H1 (cell line): ENCODE data around the gene TSPAN1. TPM values are rescaled to one million over a fixed set of nuclear protein-coding genes. Genes with fewer than 3 reads are reported as not detected.

ENCODE experiments used
- CTCF ChIA-PET: fragments of 300-600 bp; sonication (Branson Sonifier 250); formaldehyde crosslinking; loops from one replicate; lab custom pipeline; 2021; ENCODE audit not compliant: partially characterized antibody; lab: Charles Lee
- POLR2A ChIA-PET: fragments of 300-600 bp; sonication (Branson Sonifier 250); formaldehyde crosslinking; loops from one replicate; lab custom pipeline; 2021; ENCODE audit warnings: inconsistent platforms; ENCODE audit not compliant: partially characterized antibody; lab: Charles Lee
- DNase-seq, 2 experiments: peaks; one replicate each; pipeline versions ENCODE4 v3.0.0 to v3.0.0-alpha.2; 2010 to 2022; ENCODE audit warnings: low spot score in 2 of 2, low read depth in 1 of 2, mixed read lengths in 1 of 2
- FAIRE-seq: peaks from 2 replicates; lab custom pipeline; 2011; peaks lifted over from hg19 to GRCh38; lab: Jason Lieb, UNC
- H2AFZ ChIP-seq: 2 replicates; pipeline ENCODE4 v1.8.1; 2012; ENCODE audit warnings: low read length, inconsistent platforms
- H2AK5ac ChIP-seq: 2 replicates; pipeline ENCODE4 v1.6.1; 2013; ENCODE audit warnings: low read depth, low read length
- H2BK120ac ChIP-seq: replicated peaks from 2 replicates; pipeline ENCODE3; 2013; ENCODE audit warnings: low read depth, low read length, inconsistent platforms
- H2BK12ac ChIP-seq: 2 replicates; pipeline ENCODE4 v1.6.1; 2013; ENCODE audit warnings: low read depth, low read length
- H2BK15ac ChIP-seq: 2 replicates; pipeline ENCODE4 v1.6.1; 2013; ENCODE audit warnings: low read length
- H2BK20ac ChIP-seq: 2 replicates; pipeline ENCODE4 v1.6.1; 2013; ENCODE audit warnings: low read length
- H2BK5ac ChIP-seq: 2 replicates; pipeline ENCODE4 v1.6.1; 2013; ENCODE audit warnings: low read depth, low read length
- H3K14ac ChIP-seq: 2 replicates; pipeline ENCODE4 v1.6.1; 2013; ENCODE audit warnings: inconsistent platforms; ENCODE audit not compliant: insufficient read length
- H3K18ac ChIP-seq: 2 replicates; pipeline ENCODE4 v1.6.1; 2013; ENCODE audit warnings: low read length; ENCODE audit errors: extremely low read depth
- H3K23ac ChIP-seq: 2 replicates; pipeline ENCODE4 v1.6.1; 2013; ENCODE audit warnings: inconsistent platforms; ENCODE audit not compliant: insufficient read length
- H3K23me2 ChIP-seq: 2 replicates; pipeline ENCODE4 v1.6.1; 2013; ENCODE audit warnings: low read depth, low read length
- H3K27ac ChIP-seq: 2 replicates; pipeline ENCODE4 v1.6.1; 2011; ENCODE audit warnings: low read depth, low read length, inconsistent platforms
- H3K27me3 ChIP-seq, 4 experiments: replicated peaks in 1 of 4; 1 replicate in 1 of 4; 2 replicates in 3 of 4; pipeline versions ENCODE4 v1.6.1 to v1.8.1; 2011 to 2013; ENCODE audit warnings: low read length in 3 of 4, mild to moderate bottlenecking in 3 of 4, inconsistent platforms in 2 of 4, mixed read lengths in 2 of 4, moderate library complexity in 1 of 4; ENCODE audit not compliant: control insufficient read depth in 3 of 4, insufficient read depth in 3 of 4; ENCODE audit errors: extremely low read depth in 1 of 4
- H3K36me3 ChIP-seq, 4 experiments: 2 replicates each; pipeline versions ENCODE4 v1.6.1 to v1.8.1; 2011 to 2013; ENCODE audit warnings: mild to moderate bottlenecking in 4 of 4, low read length in 3 of 4, moderate library complexity in 2 of 4, control low read depth in 1 of 4, inconsistent platforms in 1 of 4; ENCODE audit not compliant: insufficient read depth in 4 of 4, control insufficient read depth in 2 of 4
- H3K4ac ChIP-seq: replicated peaks from 2 replicates; pipeline ENCODE3; 2013; ENCODE audit warnings: low read length, low read depth, mixed read lengths, inconsistent platforms; ENCODE audit not compliant: insufficient read length
- H3K4me1 ChIP-seq, 4 experiments: replicated peaks in 1 of 4; 1 replicate in 1 of 4; 2 replicates in 3 of 4; pipeline versions ENCODE4 v1.6.1 to v1.8.1; 2011 to 2013; ENCODE audit warnings: low read length in 3 of 4, inconsistent platforms in 2 of 4, mixed read lengths in 1 of 4; ENCODE audit not compliant: insufficient read depth in 4 of 4, control insufficient read depth in 3 of 4
- H3K4me2 ChIP-seq, 2 experiments: 2 replicates each; pipeline versions ENCODE4 v1.6.1 to v1.8.1; 2011 to 2013; ENCODE audit warnings: low read depth in 2 of 2, low read length in 2 of 2, control low read depth in 1 of 2, inconsistent platforms in 1 of 2, mild to moderate bottlenecking in 1 of 2; ENCODE audit not compliant: insufficient read depth in 1 of 2
- H3K4me3 ChIP-seq, 4 experiments: fragments of 200-600, 300-600 bp in 1 of 4; sonication (generic), shearing (Covaris generic), sonication (Bioruptor Twin) in 1 of 4; 2 replicates each; pipeline versions ENCODE4 v1.5.1 to v1.8.1; 2011 to 2016; ENCODE audit warnings: low read length in 4 of 4, low read depth in 3 of 4, control low read depth in 2 of 4, inconsistent platforms in 2 of 4, mild to moderate bottlenecking in 2 of 4, mixed read lengths in 1 of 4, moderate library complexity in 1 of 4; ENCODE audit not compliant: insufficient read depth in 2 of 4; ENCODE audit errors: extremely low read depth in 1 of 4
- H3K56ac ChIP-seq: replicated peaks from 2 replicates; pipeline ENCODE3; 2013; ENCODE audit warnings: low read depth, mild to moderate bottlenecking, mixed read lengths, low read length, inconsistent platforms; ENCODE audit not compliant: insufficient read length
- H3K79me1 ChIP-seq: 2 replicates; pipeline ENCODE4 v1.6.1; 2013; ENCODE audit warnings: low read depth, low read length, control low read depth
- H3K79me2 ChIP-seq, 2 experiments: 2 replicates each; pipeline versions ENCODE4 v1.6.1 to v1.8.1; 2012 to 2013; ENCODE audit warnings: low read length in 2 of 2, mild to moderate bottlenecking in 2 of 2, inconsistent platforms in 1 of 2; ENCODE audit not compliant: insufficient read depth in 2 of 2, control insufficient read depth in 1 of 2
- H3K9ac ChIP-seq, 4 experiments: replicated peaks in 1 of 4; 1 replicate in 1 of 4; 2 replicates in 3 of 4; pipeline versions ENCODE4 v1.6.1 to v1.8.1; 2011 to 2013; ENCODE audit warnings: low read depth in 3 of 4, low read length in 3 of 4, control low read depth in 2 of 4, mild to moderate bottlenecking in 2 of 4, moderate library complexity in 2 of 4, inconsistent platforms in 1 of 4; ENCODE audit errors: extremely low read depth in 1 of 4
- H3K9me3 ChIP-seq, 2 experiments: 2 replicates each; pipeline versions ENCODE4 v1.6.1 to v1.8.1; 2012 to 2013; ENCODE audit warnings: mild to moderate bottlenecking in 2 of 2, moderate library complexity in 2 of 2, control low read depth in 1 of 2, inconsistent platforms in 1 of 2, low read depth in 1 of 2, low read length in 1 of 2, mixed read lengths in 1 of 2; ENCODE audit not compliant: insufficient read depth in 2 of 2
- H4K20me1 ChIP-seq, 2 experiments: replicated peaks in 1 of 2; 2 replicates each; pipeline versions ENCODE3 to v1.8.1; 2011 to 2013; ENCODE audit warnings: inconsistent platforms in 2 of 2, low read length in 2 of 2, mild to moderate bottlenecking in 1 of 2; ENCODE audit not compliant: insufficient read depth in 2 of 2, control insufficient read depth in 1 of 2
- H4K5ac ChIP-seq: 2 replicates; pipeline ENCODE4 v1.6.1; 2013; ENCODE audit warnings: low read length, low read depth, mixed read lengths, inconsistent platforms; ENCODE audit not compliant: insufficient read length
- H4K8ac ChIP-seq: 2 replicates; pipeline ENCODE4 v1.8.0; 2013; ENCODE audit warnings: mild to moderate bottlenecking, moderate library complexity, low read length, inconsistent platforms; ENCODE audit not compliant: insufficient read depth; ENCODE audit errors: extremely low read depth
- H4K91ac ChIP-seq: replicated peaks from 2 replicates; pipeline ENCODE3; 2013; ENCODE audit warnings: low read length, mixed read lengths, inconsistent platforms; ENCODE audit not compliant: insufficient read length
- ASH2L ChIP-seq: fragments of 200-600, 300-600 bp; sonication (generic); IDR thresholded peaks from one replicate; pipeline ENCODE4 v1.7.1; 2017; ENCODE audit warnings: low read length
- TEAD4 ChIP-seq: IDR thresholded peaks from 2 replicates; pipeline ENCODE4 v1.6.1; 2012; ENCODE audit warnings: low read depth, low read length, inconsistent platforms, mixed read lengths
- WGBS, 2 experiments: shearing (Covaris generic) in 1 of 2; methylation state at CpG; one replicate each; pipeline versions ENCODE4 v1.1.6 to v1.1.7; 2013 to 2015; ENCODE audit warnings: low lambda C conversion rate in 2 of 2, mixed read lengths in 2 of 2, inconsistent platforms in 1 of 2, low coverage in 1 of 2, missing lambda C conversion rate in 1 of 2; ENCODE audit not compliant: insufficient replicate concordance in 2 of 2, insufficient coverage in 1 of 2, insufficient read length in 1 of 2; ENCODE audit errors: extremely low coverage in 1 of 2, missing lambda C conversion rate in 1 of 2; 5-methylcytosine and 5-hydroxymethylcytosine counted together
- polyA plus RNA-seq, 7 experiments: library from polyadenylated mRNA; depleted of rRNA in 3 of 7; stranded (reverse) in 5 of 7; unstranded in 2 of 7; fragments of >200 nt in 5 of 7; fragments of 200-250 nt in 2 of 7; gene quantifications; 1 replicate in 5 of 7; 2 replicates in 1 of 7; 4 replicates in 1 of 7; pipeline versions ENCODE4 v1.2.1 to v1.2.3, GENCODE V29; 2011 to 2013; ENCODE audit warnings: missing spikeins in 2 of 7, mixed read lengths in 2 of 7
- total RNA-seq: library from RNA; stranded (reverse); fragmentation: NEBNext Ultra II Directional; extraction: Animal tissue kit (Norgen Biotek cat#: 25700); gene quantifications from 2 replicates; pipeline ENCODE4 v1.2.1, GENCODE V29; 2021

The TSPAN1 gene
- total and polyA plus RNA-seq, 2 of the 8 experiments (the other 6 are each of a cell fraction or from before 2014, with no cell fraction given): 0.05 TPM; not detected in 1

GRCh38 chr1:46193984-46194570 lies 19.2 kb downstream of the TSPAN1 start:
- DNase-seq (no peak), FAIRE-seq (no peak)
- Histone ChIP-seq H3K27me3 (no peaks in the 10 kb centered on the region), H3K79me2 (no peaks in the 10 kb centered on the region), H3K56ac (no peak overlapping the region), H4K5ac (no peak overlapping the region), H3K36me3 (peaks cover 0 to 11% (median 9%) of the 10 kb centered on the region in 4 experiments; a peak in 5 of 8 replicates), H3K27ac (no peak overlapping the region), H2BK12ac (no peak overlapping the region), H3K23ac (no peak overlapping the region), H3K4me1 (peaks cover 0 to 8% (median 4%) of the 10 kb centered on the region in 4 experiments; a peak in 5 of 7 replicates), H3K14ac (no peak overlapping the region), H3K18ac (no peak overlapping the region), H4K20me1 (peaks cover 0 to 3% of the 10 kb centered on the region in 2 experiments), H3K4me3 (no peak overlapping the region), H2BK15ac (no peak overlapping the region), H2AFZ (no peak overlapping the region)
- WGBS, 2 experiments: 92% methylated on average over 9 of the region's 9 CpGs; no CpG with 5 or more reads in 1 of the 2 experiments
- CTCF ChIA-PET: interaction anchor here (1.1 to 5.8 kb wide), 5 partner anchors 11 to 157 kb away, joined by 3 to 35 read pairs (median 6); no protein-coding TSS in a partner anchor
- TF ChIP-seq TEAD4 (0 out of 2 replicates have a peak, but pooled peaks have one; percentile 21), ASH2L (no peak)
- TF ChIP-seq, all 59 proteins: peak for 1
- H3K9ac ChIP-seq: no peak overlapping the region
- no peak overlapping the region for H3K4ac ChIP-seq
- no peak overlapping the region for H2BK20ac ChIP-seq
- no peaks in the 10 kb centered on the region for H3K9me3 ChIP-seq
- no peak overlapping the region for H2BK5ac ChIP-seq
- H4K91ac ChIP-seq: no peak overlapping the region
- no peak overlapping the region for H2AK5ac ChIP-seq
- peaks cover 3% of the 10 kb centered on the region; the same call in 1 of the 2 replicates for H3K23me2 ChIP-seq
- POLR2A ChIA-PET: interaction anchor here (0.9 to 2.3 kb wide), 5 partner anchors 9 to 388 kb away, joined by 3 to 8 read pairs (median 4); partner anchors contain the start of gene LURAP1
- no peak overlapping the region for H2BK120ac ChIP-seq
- H4K8ac ChIP-seq: no peak overlapping the region
- H3K4me2 ChIP-seq: no peak overlapping the region
- H3K79me1 ChIP-seq: no peaks in the 10 kb centered on the region
